Smooth muscle cell (in vitro differentiated cells): ENCODE measurements around the gene PCDH1. TPM values are rescaled to one million over a fixed set of nuclear protein-coding genes. Genes with fewer than 3 reads are reported as not detected.
A peak's percentile ranks its signal among the peaks of the same experiment; 100 is the strongest.

ENCODE experiments used
- DNase-seq: peaks from one replicate; lab custom pipeline; 2025; ENCODE audit not compliant: unreplicated experiment; lab: John Stamatoyannopoulos, UW
- H2AFZ ChIP-seq: fragments of 200-600 bp; sonication (generic); 2 replicates; pipeline ENCODE4 v1.6.0; 2016; ENCODE audit warnings: antibody characterized with exemption, low read depth, mild to moderate bottlenecking
- H3F3A ChIP-seq: fragments of 200-600 bp; sonication (generic); 2 replicates; pipeline ENCODE4 v1.6.0; 2017; ENCODE audit warnings: antibody characterized with exemption, low read depth
- H3K27ac ChIP-seq: fragments of 200-600 bp; sonication (generic); 2 replicates; pipeline ENCODE4 v1.5.1; 2016; ENCODE audit warnings: low read depth, mild to moderate bottlenecking
- H3K27me3 ChIP-seq: fragments of 200-600 bp; sonication (generic); 2 replicates; pipeline ENCODE4 v1.6.1; 2016; ENCODE audit warnings: low read depth, mild to moderate bottlenecking
- H3K36me3 ChIP-seq: fragments of 200-600 bp; sonication (generic); 2 replicates; pipeline ENCODE4 v1.5.1; 2016; ENCODE audit warnings: low read depth
- H3K4me1 ChIP-seq: fragments of 200-600 bp; sonication (generic); 2 replicates; pipeline ENCODE4 v1.5.1; 2016; ENCODE audit warnings: low read depth
- H3K4me2 ChIP-seq: fragments of 200-600 bp; sonication (generic); 2 replicates; pipeline ENCODE4 v1.6.0; 2016; ENCODE audit warnings: mild to moderate bottlenecking
- H3K4me3 ChIP-seq: fragments of 200-600 bp; sonication (generic); 2 replicates; pipeline ENCODE4 v1.5.1; 2016; ENCODE audit warnings: mild to moderate bottlenecking
- H3K79me2 ChIP-seq: fragments of 200-600 bp; sonication (generic); 2 replicates; pipeline ENCODE4 v1.6.0; 2016; ENCODE audit warnings: low read depth, mild to moderate bottlenecking
- H3K9ac ChIP-seq: fragments of 200-600 bp; sonication (generic); 2 replicates; pipeline ENCODE4 v1.6.0; 2016; ENCODE audit warnings: low read depth
- H3K9me3 ChIP-seq: fragments of 200-600 bp; sonication (generic); replicated peaks from 2 replicates; pipeline ENCODE4 v1.5.1; 2016; ENCODE audit warnings: low read depth
- H4K20me1 ChIP-seq: fragments of 200-600 bp; sonication (generic); 2 replicates; pipeline ENCODE4 v1.6.0; 2016; ENCODE audit warnings: low read depth
- WGBS: methylation state at CpG from one replicate; pipeline ENCODE4 v1.1.7; 2016; ENCODE audit warnings: low lambda C conversion rate; 5-methylcytosine and 5-hydroxymethylcytosine counted together
- polyA plus RNA-seq: library from polyadenylated mRNA; unstranded; fragments of >200 nt; fragmentation: Nextera tagmentation; extraction: Ambion mirVana; gene quantifications from 2 replicates; pipeline ENCODE4 v1.2.1, GENCODE V29; 2016
- total RNA-seq: library from RNA; depleted of rRNA; stranded (reverse); fragments of >200 nt; gene quantifications from 2 replicates; pipeline ENCODE4 v1.2.3, GENCODE V29; 2014
- TF ChIP-seq, protein P1 (sequence below): fragments of 200-600 bp; sonication (generic); IDR thresholded peaks from 2 replicates; pipeline ENCODE4 v1.5.1; 2017; ENCODE audit warnings: borderline replicate concordance, mild to moderate bottlenecking, antibody characterized with exemption; ENCODE audit not compliant: insufficient read depth, poor library complexity, severe bottlenecking

The PCDH1 gene
- total and polyA plus RNA-seq, 2 experiments from 2014 or later: 2.5 to 14.7 TPM

DNA sequence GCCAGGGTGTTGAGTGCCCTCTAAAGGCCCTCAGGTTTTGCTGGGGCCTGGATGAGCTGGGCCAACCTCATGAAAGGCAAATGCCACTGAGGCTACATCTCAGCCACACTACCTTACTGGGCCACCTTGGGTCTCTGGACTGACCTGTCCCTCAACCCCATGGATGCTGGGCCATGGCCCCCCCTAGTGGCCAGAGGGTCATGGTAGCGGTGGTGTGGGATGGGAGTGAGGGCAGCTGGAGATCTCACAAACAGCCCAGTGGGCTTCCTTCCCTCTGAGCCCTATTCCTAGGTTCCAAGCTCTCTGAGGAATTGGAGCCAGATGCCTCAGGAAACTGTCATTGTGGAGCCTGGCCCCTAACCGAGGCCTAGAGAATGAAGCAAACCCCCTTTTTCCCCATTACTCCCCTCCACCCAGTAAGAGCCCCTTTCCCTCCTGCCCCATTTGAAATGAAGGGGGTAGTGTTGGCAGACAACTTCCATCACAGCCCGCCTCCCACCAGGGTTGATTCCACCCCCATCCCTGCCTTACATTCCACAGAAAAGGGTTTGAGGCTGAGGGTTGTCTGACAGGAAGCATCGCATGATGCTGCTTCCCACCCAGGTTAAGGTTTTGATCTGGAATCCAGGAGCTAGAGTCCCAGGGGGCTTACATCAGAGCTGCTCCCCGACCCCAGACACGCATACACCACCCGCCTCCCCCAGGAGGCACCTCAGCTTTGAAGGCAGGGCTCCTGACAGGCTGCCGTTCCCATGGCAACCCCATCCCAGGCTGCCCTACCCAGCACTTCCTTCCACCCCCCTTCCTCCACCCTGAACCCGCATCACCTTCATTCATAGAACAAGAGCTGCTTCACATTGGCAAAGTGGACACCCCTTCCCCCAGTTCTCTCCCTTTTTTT, 63.9 kb downstream of the PCDH1 start:
- H3K36me3 ChIP-seq: no peaks in the 10 kb centered on the region
- DNase-seq: no peak

DNA sequence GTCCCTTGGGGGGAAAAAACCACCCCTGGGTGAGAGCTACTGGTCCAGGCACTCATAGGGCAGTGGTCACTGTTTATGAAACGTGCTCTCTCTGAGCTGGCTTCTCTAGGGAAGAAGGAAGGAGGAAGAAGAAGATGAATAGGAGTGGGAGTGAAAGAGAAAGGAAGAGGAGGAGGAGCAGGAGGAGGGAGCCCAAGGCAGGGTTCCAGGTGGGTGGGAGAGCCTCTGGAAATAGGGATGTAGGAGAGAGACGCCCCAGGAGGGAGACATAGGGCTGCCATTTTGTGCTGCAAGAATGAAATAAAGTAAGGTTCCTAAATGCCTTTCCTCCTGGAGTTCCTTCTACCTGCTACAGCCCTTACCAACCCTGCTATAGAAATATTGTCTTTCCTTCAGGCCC, 65.7 kb downstream of the PCDH1 start:
- Histone ChIP-seq H3K27ac (no peak overlapping the region), H3K4me2 (no peak overlapping the region), H3K9ac (no peak overlapping the region), H3K36me3 (no peaks in the 10 kb centered on the region), H3K79me2 (no peaks in the 10 kb centered on the region), H3F3A (no peaks in the 10 kb centered on the region), H3K27me3 (peaks cover 33% of the 10 kb centered on the region), H3K4me1 (peaks cover 31% of the 10 kb centered on the region), H3K4me3 (no peak overlapping the region), H4K20me1 (no peaks in the 10 kb centered on the region), H3K9me3 (no peaks in the 10 kb centered on the region), H2AFZ (no peak overlapping the region)
- 72% methylated on average over 2 of the region's 2 CpGs for WGBS
- DNase-seq: no peak
- TF ChIP-seq, protein P1, sequence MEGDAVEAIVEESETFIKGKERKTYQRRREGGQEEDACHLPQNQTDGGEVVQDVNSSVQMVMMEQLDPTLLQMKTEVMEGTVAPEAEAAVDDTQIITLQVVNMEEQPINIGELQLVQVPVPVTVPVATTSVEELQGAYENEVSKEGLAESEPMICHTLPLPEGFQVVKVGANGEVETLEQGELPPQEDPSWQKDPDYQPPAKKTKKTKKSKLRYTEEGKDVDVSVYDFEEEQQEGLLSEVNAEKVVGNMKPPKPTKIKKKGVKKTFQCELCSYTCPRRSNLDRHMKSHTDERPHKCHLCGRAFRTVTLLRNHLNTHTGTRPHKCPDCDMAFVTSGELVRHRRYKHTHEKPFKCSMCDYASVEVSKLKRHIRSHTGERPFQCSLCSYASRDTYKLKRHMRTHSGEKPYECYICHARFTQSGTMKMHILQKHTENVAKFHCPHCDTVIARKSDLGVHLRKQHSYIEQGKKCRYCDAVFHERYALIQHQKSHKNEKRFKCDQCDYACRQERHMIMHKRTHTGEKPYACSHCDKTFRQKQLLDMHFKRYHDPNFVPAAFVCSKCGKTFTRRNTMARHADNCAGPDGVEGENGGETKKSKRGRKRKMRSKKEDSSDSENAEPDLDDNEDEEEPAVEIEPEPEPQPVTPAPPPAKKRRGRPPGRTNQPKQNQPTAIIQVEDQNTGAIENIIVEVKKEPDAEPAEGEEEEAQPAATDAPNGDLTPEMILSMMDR: no peak

More for the DNA sequence above, 63.9 kb downstream of the PCDH1 start:
- 57% methylated on average over 9 of the region's 9 CpGs for WGBS
- H3K9ac ChIP-seq: no peak overlapping the region
- H3F3A ChIP-seq: no peaks in the 10 kb centered on the region
- H4K20me1 ChIP-seq: no peaks in the 10 kb centered on the region
- H2AFZ ChIP-seq: no peak overlapping the region
- TF ChIP-seq, protein P1: peak; percentile 49
- no peak overlapping the region for H3K4me3 ChIP-seq
- H3K9me3 ChIP-seq: no peaks in the 10 kb centered on the region
- H3K27me3 ChIP-seq: peaks cover 24% of the 10 kb centered on the region
- H3K4me1 ChIP-seq: peaks cover 36% of the 10 kb centered on the region
- no peaks in the 10 kb centered on the region for H3K79me2 ChIP-seq
- no peak overlapping the region for H3K27ac ChIP-seq
- no peak overlapping the region for H3K4me2 ChIP-seq

- no peaks in the 10 kb centered on the region for H3K9me3 ChIP-seq
- peak overlapping the region; percentile 78 for H3K4me2 ChIP-seq
- H3F3A ChIP-seq: no peaks in the 10 kb centered on the region
- no peak overlapping the region for H3K27ac ChIP-seq
- WGBS: 7% methylated on average over 29 of the region's 29 CpGs
- H3K4me1 ChIP-seq: peaks cover 24% of the 10 kb centered on the region
- no peaks in the 10 kb centered on the region for H3K79me2 ChIP-seq
- H3K4me3 ChIP-seq: peak overlapping the region; percentile 33
- DNase-seq: no peak
- no peak overlapping the region for H3K9ac ChIP-seq
- no peak overlapping the region for H2AFZ ChIP-seq
- H3K36me3 ChIP-seq: no peaks in the 10 kb centered on the region
- H4K20me1 ChIP-seq: no peaks in the 10 kb centered on the region
- H3K27me3 ChIP-seq: peaks cover 41% of the 10 kb centered on the region
- TF ChIP-seq, protein P1: peak; percentile 55
These were observed 66.7 kb downstream of the PCDH1 start for GRCh38 chr5:141811287-141812155.
